Activated naive CD4-positive, alpha-beta T cell treated with anti-CD3 and anti-CD28 coated beads, Interleukin-2, amount 50 U/mL, for 72 hours (primary cell): ENCODE results near the gene MAMDC2. TPM values are rescaled to one million over a fixed set of nuclear protein-coding genes. Genes with fewer than 3 reads are reported as not detected.

Source experiments
- total RNA-seq, 2 donors: library from RNA; stranded (reverse); gene quantifications; one replicate each; pipeline ENCODE4 v1.2.3, GENCODE V29; 2022

MAMDC2 gene
- total RNA-seq, 2 donors from 2014 or later = not detected

Other genes with a start within 250 kb of the MAMDC2 start
- not detected for gene CFAP95, start 223.0 kb upstream of the MAMDC2 start, total RNA-seq
- gene SMC5, start 215.1 kb downstream of the MAMDC2 start, total RNA-seq = 10 to 100 TPM; 39.8 to 45.7 TPM